ENCODE data around the gene ZEB1.
"Not testable (repeated sequence)": the region's sequence is repeated elsewhere in the genome, so short reads cannot be mapped to it uniquely, and the experiment has no call there.

The ZEB1 gene

DNA sequence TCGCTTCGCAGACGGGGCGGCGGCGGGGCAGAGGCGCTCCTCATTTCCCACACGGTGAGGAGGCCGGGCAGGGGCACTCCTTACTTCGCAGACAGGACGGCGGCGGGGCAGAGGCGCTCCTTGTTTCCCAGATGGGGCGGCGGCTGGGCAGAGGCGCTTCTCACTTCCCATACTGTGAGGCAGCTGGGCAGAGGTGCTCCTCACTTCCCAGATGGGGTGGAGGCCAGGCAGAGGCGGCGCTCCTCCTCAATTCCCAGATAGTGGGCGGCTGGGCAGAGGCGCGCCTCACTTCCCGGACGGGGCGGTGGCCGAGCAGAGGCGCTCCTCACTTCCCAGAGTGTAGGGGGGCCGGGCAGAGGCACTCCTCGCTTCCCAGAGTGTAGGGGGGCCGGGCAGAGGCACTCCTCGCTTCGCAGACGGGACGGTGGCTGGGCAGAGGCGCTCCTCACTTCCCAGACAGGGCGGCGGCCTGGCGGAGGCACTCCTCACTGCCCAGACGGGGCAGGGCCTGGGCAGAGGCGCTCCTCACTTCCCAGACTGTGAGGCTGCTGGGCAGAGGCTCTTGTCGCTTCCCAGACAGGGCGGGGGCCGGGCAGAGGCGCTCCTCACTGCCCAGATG, 43.1 kb downstream of the ZEB1 start:
- H3K4me3 ChIP-seq (replicated peaks; ENCODE audit: low read depth, low read length): no peak overlapping the region
- TF ChIP-seq, protein P1, sequence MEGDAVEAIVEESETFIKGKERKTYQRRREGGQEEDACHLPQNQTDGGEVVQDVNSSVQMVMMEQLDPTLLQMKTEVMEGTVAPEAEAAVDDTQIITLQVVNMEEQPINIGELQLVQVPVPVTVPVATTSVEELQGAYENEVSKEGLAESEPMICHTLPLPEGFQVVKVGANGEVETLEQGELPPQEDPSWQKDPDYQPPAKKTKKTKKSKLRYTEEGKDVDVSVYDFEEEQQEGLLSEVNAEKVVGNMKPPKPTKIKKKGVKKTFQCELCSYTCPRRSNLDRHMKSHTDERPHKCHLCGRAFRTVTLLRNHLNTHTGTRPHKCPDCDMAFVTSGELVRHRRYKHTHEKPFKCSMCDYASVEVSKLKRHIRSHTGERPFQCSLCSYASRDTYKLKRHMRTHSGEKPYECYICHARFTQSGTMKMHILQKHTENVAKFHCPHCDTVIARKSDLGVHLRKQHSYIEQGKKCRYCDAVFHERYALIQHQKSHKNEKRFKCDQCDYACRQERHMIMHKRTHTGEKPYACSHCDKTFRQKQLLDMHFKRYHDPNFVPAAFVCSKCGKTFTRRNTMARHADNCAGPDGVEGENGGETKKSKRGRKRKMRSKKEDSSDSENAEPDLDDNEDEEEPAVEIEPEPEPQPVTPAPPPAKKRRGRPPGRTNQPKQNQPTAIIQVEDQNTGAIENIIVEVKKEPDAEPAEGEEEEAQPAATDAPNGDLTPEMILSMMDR (IDR thresholded peaks at IDR 0.05; ENCODE audit: low read length, missing control alignments): no peak
- DNase-seq (ENCODE audit: low read depth): no peak

DNA sequence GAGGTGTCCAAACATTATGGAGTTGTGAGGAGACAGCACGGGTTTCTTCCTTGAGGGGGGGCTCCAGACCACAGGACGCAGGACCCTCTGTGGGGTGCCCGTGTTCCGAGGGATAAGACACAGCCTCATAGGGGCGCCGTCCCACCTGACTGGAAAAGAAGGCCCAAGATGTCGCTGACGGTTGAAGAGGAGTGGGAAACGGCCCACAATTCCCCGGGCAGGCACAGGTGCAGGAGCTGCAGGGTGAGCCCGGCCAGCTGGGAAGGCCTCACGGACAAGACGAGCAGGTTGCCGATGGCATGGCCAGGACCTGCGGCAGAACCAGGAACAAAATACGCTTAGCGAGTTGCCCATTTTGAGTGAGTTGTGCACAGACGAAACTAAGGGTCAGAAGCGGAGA, 44.7 kb downstream of the ZEB1 start:
- not testable (repeated sequence) for DNase-seq (ENCODE audit: low read depth); H3K4me3 ChIP-seq (replicated peaks; ENCODE audit: low read depth, low read length)

DNA sequence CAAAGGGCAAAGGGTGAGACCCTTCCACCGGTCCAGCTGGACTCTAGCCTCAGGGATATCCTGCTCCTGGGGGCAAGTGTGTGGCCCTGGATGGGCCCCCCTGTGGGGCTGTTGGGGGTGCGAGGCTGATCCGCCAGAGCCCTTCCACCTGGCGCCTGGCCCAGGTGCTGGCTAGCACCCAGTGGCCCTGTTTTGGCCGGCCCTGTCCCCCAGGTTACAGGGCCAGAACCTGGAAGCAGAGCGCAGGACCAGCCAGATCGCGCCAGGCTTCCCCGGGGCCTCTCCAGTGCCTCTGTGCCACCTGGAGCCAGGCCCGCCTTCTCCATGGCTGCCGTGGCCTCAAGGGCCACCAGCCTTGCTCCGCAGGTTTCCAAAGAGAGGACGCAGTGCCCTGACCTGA, 45.2 kb downstream of the ZEB1 start:
- DNase-seq (ENCODE audit: low read depth); H3K4me3 ChIP-seq (replicated peaks; ENCODE audit: low read depth, low read length): not testable (repeated sequence)

DNA sequence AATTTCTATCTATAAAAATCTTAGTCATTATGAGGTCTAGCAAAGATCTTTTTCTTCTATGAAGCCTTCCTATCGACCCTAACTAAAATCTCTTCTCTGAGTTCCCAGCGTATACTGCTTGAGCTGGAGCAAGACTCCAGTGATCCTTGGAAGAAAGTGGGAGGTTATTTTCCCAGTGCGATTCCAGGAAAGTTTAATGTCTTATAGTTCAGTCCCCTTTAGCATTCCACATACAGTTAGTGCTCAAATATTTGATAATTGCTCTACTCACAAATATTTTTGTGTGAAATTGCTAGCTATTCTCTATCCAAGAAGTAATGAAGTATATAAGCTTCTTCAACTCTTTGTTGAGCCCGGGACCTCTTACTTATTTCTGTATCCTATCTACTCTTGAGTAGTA, 47.7 kb downstream of the ZEB1 start:
- H3K4me3 ChIP-seq (replicated peaks; ENCODE audit: low read depth, low read length): no peak overlapping the region
- DNase-seq (ENCODE audit: low read depth): no peak
- TF ChIP-seq, protein P1 (IDR thresholded peaks at IDR 0.05; ENCODE audit: low read length, missing control alignments): no peak

DNA sequence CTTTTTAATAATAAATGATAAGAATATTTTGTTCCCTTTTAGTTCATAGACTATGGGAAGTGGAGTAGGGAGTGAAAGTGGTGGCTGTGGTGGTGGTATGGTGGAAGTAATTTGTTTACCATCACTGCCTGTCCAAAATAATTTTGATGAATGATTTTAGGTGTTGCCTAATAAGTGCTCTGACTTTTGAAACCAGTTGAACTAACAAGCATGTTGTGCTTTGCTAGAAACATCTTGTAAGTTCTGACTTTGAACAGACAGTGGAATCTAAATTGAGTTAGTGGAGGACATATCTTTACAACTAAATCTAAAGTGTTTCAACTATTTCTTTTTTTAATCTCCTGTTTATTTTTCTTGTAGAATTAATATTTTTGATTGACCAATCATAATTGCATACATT, 49.7 kb downstream of the ZEB1 start:
- TF ChIP-seq, protein P1 (IDR thresholded peaks at IDR 0.05; ENCODE audit: low read length, missing control alignments): no peak
- DNase-seq (ENCODE audit: low read depth): peak; percentile 27
- H3K4me3 ChIP-seq (replicated peaks; ENCODE audit: low read depth, low read length): no peak overlapping the region

DNA sequence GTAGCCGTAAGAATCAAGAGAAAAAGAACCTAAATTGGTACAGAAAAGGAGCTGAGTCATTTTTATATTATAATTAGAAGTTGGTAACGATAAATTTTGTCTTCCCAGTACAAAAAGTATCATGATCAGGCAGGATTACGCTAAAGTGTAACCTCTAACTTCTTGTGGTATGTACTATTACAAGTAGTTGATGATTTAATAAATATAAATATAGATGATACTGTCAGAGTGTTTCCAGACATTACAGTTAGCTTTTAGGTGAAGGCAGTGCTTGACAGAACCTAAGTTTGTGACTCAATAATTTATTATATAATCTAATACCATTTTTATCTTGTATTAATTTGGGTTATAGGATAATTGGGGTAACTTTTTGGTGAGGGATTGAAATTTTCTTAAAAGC, 53.4 kb downstream of the ZEB1 start:
- TF ChIP-seq, protein P1 (IDR thresholded peaks at IDR 0.05; ENCODE audit: low read length, missing control alignments): no peak
- DNase-seq (ENCODE audit: low read depth): no peak
- no peak overlapping the region for H3K4me3 ChIP-seq (replicated peaks; ENCODE audit: low read depth, low read length)

DNA sequence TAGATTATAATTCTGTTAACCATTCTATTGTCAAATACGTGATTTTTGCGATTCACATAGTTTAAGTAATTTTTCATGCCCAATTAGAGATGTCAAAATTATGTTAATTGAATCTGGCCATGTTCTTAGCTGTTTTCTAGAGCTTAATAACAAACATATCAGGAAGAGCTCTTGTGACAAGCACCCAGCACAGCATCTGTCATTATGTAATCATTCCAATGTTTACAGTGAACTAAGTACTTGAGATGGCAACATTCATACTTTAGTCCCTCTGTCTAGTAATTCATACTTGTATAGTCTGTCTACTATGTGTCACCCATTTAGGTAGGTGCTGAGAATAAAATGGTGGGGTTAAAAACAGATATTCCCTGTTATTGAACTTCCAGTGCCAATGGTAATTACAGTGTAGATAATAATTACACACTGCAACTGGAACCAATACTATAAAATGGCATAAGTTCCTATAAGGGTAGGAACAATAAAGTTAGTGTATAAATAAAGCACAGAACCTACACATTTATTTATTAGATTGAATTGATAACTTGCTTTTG, 55.2 kb downstream of the ZEB1 start:
- TF ChIP-seq, protein P1 (IDR thresholded peaks at IDR 0.05; ENCODE audit: low read length, missing control alignments): no peak
- DNase-seq (ENCODE audit: low read depth): peak; percentile 26
- H3K4me3 ChIP-seq (replicated peaks; ENCODE audit: low read depth, low read length): no peak overlapping the region

DNA sequence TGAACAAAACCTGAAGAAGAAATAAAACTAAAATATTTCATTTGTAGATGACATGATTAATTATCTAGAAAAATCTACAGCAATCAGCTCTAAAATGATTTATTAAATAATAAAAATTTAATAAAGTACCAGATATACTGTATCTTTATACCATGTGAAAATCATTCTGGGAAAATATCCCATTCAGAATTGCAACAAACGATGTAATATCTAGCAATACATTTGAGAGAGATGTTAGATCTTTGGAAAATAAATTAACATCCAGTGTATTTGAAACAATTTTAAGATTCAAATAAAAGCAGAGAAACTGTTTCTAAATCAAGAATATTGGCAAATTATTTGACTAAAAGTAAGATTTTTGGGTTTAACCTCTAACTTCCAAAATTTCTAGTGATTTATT, 62.2 kb downstream of the ZEB1 start:
- H3K4me3 ChIP-seq (replicated peaks; ENCODE audit: low read depth, low read length): no peak overlapping the region
- TF ChIP-seq, protein P1 (IDR thresholded peaks at IDR 0.05; ENCODE audit: low read length, missing control alignments): no peak
- DNase-seq (ENCODE audit: low read depth): no peak

Data from fibroblast of pulmonary artery (primary cell).